Activated CD4-positive, CD25-positive, alpha-beta regulatory T cell treated with anti-CD3 and anti-CD28 coated beads, Interleukin-2, amount 50 U/mL, for 72 hours (primary cell): ENCODE data around the gene TEX30.

Source experiments
- DNase-seq: peaks from one replicate; pipeline ENCODE4 v3.0.0; 2021

The TEX30 gene

DNA sequence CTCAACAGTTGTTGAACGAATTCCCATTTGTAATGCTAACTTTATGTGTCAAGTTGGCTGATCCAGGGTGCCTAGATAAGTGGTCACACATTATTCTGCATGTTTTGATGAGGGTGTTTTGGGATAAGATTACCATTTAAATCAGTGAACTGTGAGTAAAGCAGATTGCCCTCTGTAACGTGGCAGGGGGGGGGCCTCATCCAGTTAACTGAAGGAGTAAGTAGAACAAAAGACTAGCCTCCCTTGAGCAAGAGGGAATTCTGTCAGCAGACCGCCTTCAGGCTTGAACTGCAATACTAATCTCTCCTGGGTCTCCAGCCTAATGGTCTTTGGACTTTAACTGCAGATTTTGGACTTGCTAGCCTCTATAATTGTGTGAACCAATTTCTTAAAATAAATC is 4.2 kb upstream of the TEX30 start:
- DNase-seq: no peak

DNA sequence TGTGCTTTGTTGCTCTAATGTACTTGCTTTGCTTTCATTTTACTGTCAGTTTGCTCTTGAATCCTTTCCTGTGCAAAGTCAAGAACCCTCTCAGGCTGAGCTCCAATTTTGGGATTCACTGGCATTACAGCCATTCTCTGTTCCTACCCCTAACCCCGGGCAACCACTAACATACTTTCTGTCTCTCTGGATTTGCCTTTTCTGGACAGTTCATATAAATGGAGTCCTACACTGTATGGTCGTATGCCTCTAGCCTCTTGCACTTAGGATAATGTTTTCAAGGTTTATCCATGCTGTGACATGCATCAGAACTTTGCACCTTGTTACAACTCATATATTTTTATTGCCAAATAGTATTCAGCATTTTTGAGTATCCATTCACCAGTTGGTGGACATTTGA is 2.7 kb upstream of the TEX30 start:
- no peak for DNase-seq

DNA sequence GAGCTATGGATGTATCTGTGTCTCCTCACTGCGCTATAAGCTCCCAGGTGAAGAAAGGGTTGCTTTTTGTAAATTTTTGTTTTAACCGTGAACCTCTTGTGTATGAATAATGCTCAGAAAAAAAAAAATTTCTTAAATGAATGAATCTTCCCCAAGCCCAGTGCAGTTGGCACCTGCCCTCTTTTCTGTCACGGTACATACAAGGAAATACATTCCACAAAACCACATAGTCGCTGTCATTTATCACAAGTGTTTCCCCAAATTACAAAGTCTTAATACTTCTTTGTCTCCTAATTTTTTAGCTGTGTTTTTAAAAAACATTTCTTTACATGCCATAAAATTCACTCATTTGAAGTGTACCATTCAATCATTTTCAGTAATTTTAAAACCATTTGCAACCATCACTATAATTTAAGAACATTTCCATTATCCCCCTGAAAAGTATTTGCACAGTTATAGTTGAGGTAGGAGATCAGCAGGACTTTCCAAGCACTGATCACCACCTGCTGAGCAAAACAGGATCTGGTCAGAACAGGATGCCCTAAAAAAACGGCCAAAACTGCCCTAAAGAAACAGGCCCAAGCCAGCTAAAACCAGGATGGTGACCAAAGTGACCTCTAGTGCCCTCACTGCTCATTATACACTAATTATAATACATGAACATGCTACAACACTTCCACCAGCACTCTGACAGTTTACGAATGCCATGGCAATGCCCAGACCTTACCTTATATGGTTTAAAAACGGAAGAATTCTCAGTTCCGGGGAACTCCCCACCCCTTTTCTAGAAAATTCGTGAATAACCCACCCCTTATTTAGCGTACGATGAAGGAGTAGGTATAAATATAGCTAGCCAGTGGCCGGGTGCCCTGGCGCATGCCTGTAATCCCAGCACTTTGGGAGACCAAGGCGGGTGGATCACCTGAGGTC is 1.3 kb upstream of the TEX30 start:
- no peak for DNase-seq

DNA sequence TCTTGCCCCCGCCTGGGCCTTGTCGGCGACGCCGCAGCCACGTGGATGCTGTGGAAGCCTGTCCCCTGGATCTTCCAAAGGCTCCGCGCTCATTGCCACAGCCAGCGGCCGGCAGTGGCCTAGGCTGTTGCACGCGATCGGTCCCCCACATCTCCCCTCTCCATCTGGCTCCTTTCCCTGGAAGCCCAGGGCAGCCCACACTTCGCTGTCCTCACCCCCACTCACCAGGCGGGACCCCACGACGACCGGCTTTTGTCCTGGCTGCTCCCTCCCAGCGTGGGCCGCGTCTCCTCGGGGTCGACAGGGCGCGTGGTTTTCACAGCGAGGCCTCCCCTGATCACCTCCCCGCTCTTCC is 605 bp upstream of the TEX30 start:
- DNase-seq: no peak

DNA sequence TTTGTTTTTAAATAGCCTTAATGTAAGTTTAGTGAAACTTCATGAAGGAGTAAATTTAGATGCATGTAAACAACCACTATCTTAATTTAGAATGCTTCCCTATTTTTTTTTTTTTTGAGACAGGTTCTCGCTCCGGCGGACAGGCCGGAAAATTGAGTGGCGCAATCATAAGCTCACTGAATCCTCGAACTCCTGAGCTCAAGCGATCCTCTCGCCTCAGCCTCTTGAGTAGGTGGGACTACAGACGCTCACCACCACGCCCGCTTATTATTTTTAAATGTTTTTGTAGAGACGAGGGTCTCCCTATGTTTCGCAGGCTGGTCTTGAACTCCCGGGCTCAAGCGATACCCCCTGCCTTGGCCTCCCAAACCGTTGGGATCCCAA is 1.6 kb downstream of the TEX30 start:
- no peak for DNase-seq

DNA sequence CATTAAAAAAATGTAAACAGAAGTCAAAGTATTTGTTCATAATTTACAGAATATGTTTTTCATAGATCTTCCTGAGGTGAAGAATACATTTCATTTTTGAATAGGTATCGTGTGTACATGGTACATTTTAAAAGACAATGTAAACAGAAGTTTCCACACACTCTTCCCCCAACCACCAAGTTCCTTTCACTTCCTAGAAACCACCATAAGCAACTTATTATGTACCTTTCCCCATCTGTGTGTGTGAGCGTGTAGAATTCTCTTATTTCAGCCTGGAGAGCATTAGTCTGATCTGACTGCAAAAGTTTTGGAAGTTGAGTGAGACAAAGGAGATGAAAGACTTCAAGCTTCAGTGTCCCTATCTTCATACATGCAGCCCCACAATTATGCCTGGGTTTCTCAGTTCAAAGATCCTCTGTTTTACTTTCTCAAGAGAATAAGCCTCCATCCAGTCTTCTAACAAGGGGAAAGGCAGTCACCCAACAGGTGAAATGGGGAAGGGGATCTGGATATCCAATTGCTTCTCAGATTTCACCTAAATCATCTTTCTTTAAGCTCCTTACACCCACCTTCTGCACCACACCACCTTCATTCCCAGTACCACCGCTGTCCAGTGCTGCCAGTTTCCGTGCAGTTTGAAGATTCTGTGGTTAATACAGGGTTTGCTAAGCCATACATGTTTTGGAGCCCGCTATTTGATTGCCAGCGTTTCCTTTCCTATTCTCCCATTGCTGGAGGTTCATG is 2.1 kb downstream of the TEX30 start:
- no peak for DNase-seq

DNA sequence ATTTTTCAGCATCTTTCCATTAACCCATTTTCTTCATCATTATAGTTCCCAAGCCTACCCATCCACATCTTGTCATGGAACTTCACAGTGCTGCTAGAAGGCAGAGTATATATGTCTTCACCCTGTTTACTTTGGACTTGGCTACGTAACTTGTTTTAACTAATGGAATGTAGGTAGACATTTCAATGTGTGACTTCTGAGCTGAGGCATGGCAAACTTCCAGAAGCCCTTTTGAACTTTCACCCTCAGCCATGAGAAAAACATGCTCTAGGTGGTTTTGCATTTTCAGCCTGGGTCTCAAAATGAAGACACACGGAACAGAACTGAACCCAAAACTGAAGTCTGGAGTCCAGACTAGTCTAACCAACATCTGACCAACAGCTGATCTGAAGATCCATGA is 3.2 kb downstream of the TEX30 start:
- DNase-seq: no peak

DNA sequence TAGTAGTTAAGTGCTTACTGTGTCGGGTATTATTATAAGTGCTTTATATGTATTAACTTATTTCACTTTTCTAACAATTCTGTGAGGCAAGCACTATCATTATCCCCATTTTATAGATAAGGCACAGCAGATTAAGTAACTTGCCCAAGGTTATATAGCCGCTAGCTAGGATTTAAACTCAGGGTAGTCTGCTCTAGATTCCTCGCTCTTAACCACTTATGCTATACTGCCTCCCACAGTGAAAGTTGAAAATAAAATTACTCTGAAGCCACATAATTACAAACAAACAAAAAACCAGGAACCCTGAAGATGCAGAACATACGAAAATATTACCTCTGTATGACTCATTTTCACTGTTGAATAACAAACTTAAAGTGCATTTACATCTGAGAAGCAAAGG is 3.9 kb downstream of the TEX30 start:
- no peak for DNase-seq

DNA sequence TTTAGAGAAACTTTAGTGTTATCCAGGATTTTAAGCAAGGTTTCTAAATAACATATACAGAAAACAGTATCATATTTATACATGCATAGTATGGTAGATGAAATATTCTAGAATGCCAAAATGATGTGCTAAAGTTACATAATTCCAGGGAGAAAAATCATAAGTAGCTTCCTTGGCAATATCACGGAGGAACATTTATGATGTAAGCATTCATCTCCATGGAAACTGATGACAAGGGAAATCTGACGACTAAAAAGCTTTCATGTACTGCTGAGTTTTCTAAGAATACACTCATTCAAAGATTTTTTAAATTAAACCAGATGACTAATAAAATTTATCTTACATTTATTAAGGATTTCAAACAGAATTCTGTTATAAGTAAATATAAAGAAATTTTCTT is 4.7 kb downstream of the TEX30 start:
- no peak for DNase-seq

DNA sequence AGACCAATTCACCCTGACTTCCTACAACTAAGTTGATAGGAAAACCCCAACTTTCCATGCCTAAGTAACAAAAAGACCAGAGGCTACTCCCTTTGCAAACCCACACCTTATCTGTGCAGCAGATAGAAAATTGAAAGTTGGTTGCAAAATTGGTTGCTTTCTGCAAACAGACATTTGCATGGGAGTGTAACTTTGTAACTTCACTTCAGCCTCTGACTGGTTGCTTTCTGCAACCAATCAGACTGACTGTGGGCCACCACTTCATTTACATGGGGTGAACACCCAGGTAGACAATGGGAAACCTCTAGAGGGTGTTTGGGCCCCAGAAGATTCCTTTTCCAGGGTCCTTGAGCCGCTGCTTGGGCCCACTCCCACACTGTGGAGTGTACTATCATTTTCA is 9.8 kb downstream of the TEX30 start:
- no peak for DNase-seq

DNA sequence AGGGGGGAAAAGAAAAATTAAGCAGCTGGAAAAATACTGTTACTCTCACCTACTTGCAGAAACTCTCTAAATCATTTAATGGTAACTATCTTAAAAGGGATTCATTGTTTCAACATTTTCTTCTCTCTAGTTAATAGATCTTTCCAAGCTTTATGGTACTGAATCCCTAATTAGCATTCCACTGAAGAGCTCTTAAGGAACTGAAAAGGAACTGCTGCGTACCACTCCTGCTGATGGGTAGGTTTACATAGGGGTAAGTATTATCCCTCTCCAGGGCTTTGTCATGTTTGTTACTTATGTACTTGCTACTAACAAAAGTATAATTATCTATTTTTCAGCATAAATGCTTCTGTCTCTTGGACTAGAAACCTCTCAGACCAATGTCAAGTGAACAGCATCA is 12.5 kb downstream of the TEX30 start:
- DNase-seq: no peak

DNA sequence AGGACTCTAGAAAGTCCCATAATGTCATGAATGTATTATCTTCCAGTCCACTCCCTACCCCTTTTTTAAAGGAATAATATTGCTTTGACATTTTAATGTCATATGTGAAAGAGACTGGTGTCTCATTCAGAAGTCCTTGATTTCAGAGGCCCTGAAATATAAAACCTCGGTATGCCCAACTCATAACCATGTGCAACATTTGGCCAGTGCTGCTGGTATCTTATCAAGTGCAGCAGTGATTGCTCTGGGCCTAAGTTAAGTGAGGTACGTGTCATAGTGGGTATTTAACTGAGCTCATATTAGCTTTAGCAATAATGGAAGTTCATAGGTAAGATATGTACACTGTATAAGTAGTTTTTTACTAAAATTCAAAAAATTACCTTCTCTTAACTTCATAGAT is 14.7 kb downstream of the TEX30 start:
- DNase-seq: no peak

DNA sequence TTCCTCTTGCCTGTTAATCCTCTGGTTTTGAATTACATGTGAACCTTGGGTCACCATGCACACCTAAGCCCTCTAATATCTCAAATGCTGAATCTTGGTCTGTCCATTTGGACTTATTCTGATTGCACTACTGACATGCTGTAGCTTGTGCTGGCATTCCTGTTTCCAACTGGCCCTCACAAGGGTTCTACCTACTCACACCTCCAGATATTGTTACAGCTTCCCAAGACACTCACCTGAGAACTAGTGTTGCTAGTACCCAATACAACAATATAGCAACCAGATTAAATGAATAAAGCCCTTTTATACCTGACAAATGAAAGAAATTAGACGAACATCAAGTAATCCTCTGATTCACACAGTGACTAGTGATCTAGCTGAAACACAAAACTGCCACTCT is 16.6 kb downstream of the TEX30 start:
- DNase-seq: no peak

DNA sequence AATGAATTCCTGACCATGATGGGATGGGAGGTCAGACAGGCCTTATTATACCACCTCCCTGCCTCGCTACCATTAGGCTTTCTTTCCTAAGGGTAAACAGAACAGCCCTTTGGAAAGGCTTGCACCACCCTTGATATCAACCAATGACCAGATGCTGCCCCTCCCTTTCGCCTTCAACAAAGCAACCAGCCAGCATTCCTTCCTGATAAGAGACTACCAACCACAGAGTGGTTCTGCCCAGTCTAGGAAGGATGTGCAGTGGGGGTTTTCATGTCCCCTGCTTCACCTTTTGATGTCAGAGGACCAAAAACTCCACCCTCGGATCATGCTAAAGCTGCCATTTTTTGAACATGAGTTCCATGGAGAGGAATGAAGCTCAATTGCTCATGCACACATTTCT is 21.7 kb downstream of the TEX30 start:
- DNase-seq: no peak

DNA sequence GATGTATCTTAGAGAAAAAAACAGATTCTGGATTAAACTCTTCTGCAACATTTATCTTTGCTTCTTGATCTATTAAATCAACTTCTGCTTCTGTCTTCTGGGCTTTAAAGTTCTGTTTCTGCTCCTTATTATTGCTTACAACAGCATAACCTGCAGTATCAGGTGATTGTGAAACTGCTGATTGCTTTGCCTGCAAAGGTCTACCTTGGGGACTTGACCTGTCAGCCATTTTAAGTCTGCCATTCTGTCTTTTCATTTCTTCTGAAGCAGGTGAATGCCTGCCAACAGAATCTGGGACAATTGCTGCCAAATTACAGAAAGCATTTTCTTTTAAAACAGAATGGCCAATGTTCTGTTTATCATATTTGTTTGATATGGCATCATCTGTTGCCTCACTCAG is 31.1 kb downstream of the TEX30 start:
- DNase-seq: no peak

DNA sequence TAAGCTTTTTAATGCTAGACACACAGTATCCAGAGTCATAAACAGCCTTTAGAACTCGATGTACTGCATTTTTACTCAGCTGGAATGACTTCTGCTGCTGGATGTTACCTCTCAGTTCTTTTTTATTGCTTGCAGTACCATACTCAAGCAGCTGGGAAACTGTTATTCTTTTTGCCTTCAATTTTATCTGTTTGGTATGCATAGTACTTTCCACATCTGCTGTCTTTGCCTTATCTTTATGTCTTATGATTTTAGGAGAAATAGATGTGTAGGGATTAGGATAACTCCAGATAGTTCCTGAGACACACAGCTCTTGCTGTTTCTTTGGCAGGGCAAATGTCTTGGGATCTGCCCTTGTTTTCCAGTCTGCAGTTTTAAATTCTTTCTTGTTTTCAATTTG is 31.5 kb downstream of the TEX30 start:
- no peak for DNase-seq

DNA sequence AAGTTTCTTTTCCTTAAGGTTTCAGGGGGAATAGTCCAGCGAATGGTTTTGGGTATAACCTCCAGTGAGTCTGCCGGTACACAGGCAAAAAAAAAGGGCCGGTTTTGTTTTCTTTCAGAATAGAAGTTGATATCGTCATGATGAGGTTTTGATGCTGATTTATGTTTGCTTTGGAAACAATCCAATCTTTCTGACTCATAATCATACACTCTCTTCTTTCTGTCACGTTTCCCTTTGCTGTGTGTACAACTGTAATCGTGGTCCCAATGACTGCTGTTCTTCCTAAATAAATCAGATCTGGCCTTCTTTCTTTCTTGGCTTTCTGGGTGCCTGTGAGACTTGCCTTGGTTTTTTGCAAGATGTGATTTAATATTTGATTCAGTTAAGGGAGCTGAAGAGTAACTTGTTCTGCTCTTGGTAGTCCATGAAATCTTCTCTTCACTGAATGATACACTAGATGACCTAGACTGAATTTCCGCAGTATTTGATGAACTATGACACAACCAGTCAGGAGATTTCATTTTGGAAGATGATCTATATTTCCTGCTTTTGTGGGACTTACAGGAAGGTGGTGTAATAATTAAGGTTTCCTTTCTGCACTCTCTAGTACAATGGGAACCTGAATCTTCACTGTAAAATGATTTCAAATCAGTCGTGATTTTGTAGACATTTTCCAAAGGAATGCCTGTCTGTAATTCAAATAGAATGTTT is 43.9 kb downstream of the TEX30 start:
- DNase-seq: no peak

DNA sequence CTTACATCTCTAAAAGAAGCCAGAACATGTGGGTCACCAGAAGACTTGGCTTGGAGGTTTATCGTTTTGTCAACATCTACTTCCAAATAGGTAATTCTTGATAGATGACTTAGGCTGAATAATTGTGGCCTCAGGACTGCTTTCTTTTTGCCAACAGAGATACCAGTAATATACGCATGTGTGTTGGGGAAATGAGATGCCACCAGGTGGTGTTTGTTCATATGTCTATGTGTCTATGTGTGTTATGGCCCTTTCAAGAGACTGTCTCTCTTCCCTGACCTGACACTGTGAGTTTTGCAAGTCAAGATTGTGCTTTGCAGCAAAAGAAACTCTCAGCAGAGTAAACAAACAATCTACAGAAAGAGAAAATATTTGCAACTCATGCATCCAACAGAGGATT is 47.2 kb downstream of the TEX30 start:
- no peak for DNase-seq

DNA sequence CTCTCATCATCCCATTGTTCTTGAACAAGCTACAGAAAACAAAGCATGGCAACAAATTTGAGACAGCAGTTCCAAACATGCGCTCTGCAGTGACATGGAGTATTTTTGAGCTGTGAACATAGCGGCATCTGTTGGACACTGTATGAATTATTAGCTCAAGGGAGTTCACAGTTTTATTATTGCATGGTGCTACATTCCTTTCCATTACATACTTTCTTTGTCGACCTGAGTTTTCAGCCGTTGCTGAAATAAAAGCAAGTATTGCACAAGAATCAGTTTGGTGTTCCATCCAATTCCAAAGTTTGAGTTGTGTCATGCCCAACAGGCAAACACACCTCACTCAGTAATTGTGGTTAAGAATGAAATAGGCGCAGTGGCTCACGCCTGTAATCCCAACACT is 48.7 kb downstream of the TEX30 start:
- DNase-seq: no peak

DNA sequence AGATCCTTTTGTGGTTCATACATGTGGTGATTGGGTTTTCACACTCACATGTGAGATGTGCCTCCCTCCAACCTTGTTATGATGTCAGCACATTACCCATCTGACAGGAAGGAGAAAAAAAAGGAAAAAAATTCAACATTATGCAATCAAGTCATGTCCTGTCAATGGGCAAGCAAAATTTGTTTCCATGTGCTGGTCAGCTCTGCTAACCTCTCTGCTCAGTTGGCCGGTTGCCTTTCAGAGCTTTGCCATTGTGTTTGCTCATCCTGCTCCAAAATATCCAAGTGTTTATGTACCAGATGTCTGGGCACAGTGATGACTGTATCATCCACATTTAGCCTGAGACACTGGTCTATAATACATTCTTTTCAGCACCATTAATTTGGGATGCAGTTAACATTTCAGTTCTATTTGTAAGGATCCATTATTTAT is 51.8 kb downstream of the TEX30 start:
- DNase-seq: no peak

DNA sequence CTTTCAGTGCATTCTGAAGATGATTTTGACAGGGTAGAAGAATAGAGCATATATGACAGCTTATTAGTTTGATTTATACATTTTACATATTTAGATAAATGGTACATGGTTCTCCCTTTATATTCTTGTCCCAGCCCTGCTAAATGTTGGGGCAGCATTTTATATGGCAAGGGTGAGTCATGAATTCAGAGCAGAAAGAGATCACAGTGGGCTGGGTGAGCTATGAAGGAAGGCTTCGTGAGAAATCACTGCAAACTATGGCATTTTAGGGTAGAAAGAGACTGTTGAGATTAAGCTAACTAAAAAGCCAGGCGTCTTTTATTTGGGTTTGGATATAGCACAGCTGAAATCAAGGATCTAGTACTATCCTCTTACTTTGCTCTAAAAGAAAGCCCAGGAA is 54.8 kb downstream of the TEX30 start:
- no peak for DNase-seq
